NCI-H446 treated with DMSO at 0.1 percent for 48 hours (cell line): ENCODE results near the gene TTLL11.

ENCODE experiments used
- DNase-seq: peaks from one replicate; lab custom pipeline; 2025; lab: John Stamatoyannopoulos, UW

The TTLL11 gene

GRCh38 chr9:122110100-122110833, 17.2 kb upstream of the TTLL11 start:
- no peak for DNase-seq

- DNase-seq: no peak
Observed at GRCh38 chr9:122109035-122109813, 16.1 kb upstream of the TTLL11 start.

- no peak for DNase-seq
Observed at GRCh38 chr9:122107291-122107805, 14.2 kb upstream of the TTLL11 start.

- DNase-seq: no peak
Observed at GRCh38 chr9:122106576-122106975, 13.5 kb upstream of the TTLL11 start.

- DNase-seq: no peak
Observed at GRCh38 chr9:122103985-122104384, 10.9 kb upstream of the TTLL11 start.

- DNase-seq: no peak
Observed at GRCh38 chr9:122102156-122102555, 9.0 kb upstream of the TTLL11 start.

GRCh38 chr9:122100756-122101155, 7.6 kb upstream of the TTLL11 start:
- no peak for DNase-seq

- DNase-seq: no peak
Observed at GRCh38 chr9:122099271-122099869, 6.3 kb upstream of the TTLL11 start.

GRCh38 chr9:122097679-122098315, 4.7 kb upstream of the TTLL11 start:
- no peak for DNase-seq

GRCh38 chr9:122096620-122097415, 3.7 kb upstream of the TTLL11 start:
- DNase-seq: no peak

- peak; percentile 3 for DNase-seq
Observed at GRCh38 chr9:122095010-122095767, 2.1 kb upstream of the TTLL11 start.

GRCh38 chr9:122091682-122092592, 1.2 kb downstream of the TTLL11 start:
- no peak for DNase-seq

GRCh38 chr9:122090981-122091380, 2.1 kb downstream of the TTLL11 start:
- no peak for DNase-seq

- DNase-seq: no peak
Observed at GRCh38 chr9:122090287-122090883, 2.7 kb downstream of the TTLL11 start.

GRCh38 chr9:122088880-122089706, 4.0 kb downstream of the TTLL11 start:
- no peak for DNase-seq

- peak; percentile 43 for DNase-seq
Observed at GRCh38 chr9:122087406-122088200, 5.5 kb downstream of the TTLL11 start.

GRCh38 chr9:122086873-122087272, 6.2 kb downstream of the TTLL11 start:
- DNase-seq: no peak
